RWPE1 (cell line): ENCODE results near the gene ICAM1.

Source experiments
- CTCF ChIA-PET: fragments of 350-600 bp; sonication (Branson Sonifier 250); formaldehyde crosslinking; extraction: SDS; loops from one replicate; lab custom pipeline; 2021; lab: Yijun Ruan, JAX
- POLR2A ChIA-PET: fragments of 400-600 bp; formaldehyde crosslinking; extraction: SDS; loops from one replicate; lab custom pipeline; 2020; ENCODE audit warnings: antibody characterized with exemption; ENCODE audit not compliant: low non-redundant PET; lab: Yijun Ruan, JAX
- DNase-seq: peaks from one replicate; pipeline ENCODE4 v3.0.0; 2012; ENCODE audit warnings: low spot score
- H3K27ac ChIP-seq: fragments of 450-650 bp; 2 replicates; pipeline ENCODE4 v1.5.1; 2017
- TF ChIP-seq, protein P1 (sequence below): fragments of 450-650 bp; conservative IDR thresholded peaks from 2 replicates; pipeline ENCODE4 v1.5.1; 2017; ENCODE audit warnings: low read depth, mild to moderate bottlenecking

ICAM1 gene

DNA sequence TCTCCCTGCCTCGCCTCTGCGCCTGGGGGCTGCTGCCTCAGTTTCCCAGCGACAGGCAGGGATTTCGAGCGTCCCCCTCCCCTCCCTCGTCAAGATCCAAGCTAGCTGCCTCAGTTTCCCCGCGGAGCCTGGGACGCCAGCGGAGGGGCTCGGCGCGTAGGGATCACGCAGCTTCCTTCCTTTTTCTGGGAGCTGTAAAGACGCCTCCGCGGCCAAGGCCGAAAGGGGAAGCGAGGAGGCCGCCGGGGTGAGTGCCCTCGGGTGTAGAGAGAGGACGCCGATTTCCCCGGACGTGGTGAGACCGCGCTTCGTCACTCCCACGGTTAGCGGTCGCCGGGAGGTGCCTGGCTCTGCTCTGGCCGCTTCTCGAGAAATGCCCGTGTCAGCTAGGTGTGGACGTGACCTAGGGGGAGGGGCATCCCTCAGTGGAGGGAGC lies 722 bp upstream of the ICAM1 start:
- POLR2A ChIA-PET: interaction anchor here (0.9 to 1.2 kb wide), 2 partner anchors 10 to 19 kb away, joined by 5 to 15 read pairs; partner anchors contain the start of gene ICAM5
- no peak for DNase-seq
- TF ChIP-seq, protein P1, sequence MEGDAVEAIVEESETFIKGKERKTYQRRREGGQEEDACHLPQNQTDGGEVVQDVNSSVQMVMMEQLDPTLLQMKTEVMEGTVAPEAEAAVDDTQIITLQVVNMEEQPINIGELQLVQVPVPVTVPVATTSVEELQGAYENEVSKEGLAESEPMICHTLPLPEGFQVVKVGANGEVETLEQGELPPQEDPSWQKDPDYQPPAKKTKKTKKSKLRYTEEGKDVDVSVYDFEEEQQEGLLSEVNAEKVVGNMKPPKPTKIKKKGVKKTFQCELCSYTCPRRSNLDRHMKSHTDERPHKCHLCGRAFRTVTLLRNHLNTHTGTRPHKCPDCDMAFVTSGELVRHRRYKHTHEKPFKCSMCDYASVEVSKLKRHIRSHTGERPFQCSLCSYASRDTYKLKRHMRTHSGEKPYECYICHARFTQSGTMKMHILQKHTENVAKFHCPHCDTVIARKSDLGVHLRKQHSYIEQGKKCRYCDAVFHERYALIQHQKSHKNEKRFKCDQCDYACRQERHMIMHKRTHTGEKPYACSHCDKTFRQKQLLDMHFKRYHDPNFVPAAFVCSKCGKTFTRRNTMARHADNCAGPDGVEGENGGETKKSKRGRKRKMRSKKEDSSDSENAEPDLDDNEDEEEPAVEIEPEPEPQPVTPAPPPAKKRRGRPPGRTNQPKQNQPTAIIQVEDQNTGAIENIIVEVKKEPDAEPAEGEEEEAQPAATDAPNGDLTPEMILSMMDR: no peak
- peak overlapping the region; percentile 52 for H3K27ac ChIP-seq
- CTCF ChIA-PET: interaction anchor here (0.9 to 3.0 kb wide), 8 partner anchors 10 to 121 kb away, joined by 3 to 33 read pairs (median 4); partner anchors contain the start of gene ICAM5

GRCh38 chr19:10271543-10272086 lies 695 bp downstream of the ICAM1 start:
- H3K27ac ChIP-seq: peak overlapping the region; percentile 52
- ChIA-PET POLR2A (interaction anchor here (1.2 to 1.7 kb wide), 2 partner anchors 14 to 18 kb away, joined by 7 to 15 read pairs; partner anchors contain the start of gene ICAM5), CTCF (interaction anchor here (0.5 to 3.0 kb wide), 6 partner anchors 12 to 437 kb away, joined by 3 to 33 read pairs (median 4); no protein-coding TSS in a partner anchor)
- TF ChIP-seq, protein P1: no peak
- no peak for DNase-seq

DNA sequence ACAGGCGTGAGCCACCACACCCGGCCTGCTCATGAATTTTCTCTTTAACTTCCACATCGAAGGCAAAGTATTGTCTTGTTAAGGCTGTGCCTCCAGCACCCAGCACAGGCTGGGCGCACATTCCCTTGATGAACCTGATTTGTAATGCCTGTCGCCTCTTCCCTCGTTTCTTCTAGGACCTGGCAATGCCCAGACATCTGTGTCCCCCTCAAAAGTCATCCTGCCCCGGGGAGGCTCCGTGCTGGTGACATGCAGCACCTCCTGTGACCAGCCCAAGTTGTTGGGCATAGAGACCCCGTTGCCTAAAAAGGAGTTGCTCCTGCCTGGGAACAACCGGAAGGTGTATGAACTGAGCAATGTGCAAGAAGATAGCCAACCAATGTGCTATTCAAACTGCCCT lies 3.7 kb downstream of the ICAM1 start:
- TF ChIP-seq, protein P1: no peak
- H3K27ac ChIP-seq: peak overlapping the region; percentile 36
- POLR2A ChIA-PET: no interaction called here
- CTCF ChIA-PET: interaction anchor here (0.5 to 1.0 kb wide), 4 partner anchors 11 to 116 kb away, joined by 3 to 5 read pairs (median 4); no protein-coding TSS in a partner anchor
- no peak for DNase-seq

DNA sequence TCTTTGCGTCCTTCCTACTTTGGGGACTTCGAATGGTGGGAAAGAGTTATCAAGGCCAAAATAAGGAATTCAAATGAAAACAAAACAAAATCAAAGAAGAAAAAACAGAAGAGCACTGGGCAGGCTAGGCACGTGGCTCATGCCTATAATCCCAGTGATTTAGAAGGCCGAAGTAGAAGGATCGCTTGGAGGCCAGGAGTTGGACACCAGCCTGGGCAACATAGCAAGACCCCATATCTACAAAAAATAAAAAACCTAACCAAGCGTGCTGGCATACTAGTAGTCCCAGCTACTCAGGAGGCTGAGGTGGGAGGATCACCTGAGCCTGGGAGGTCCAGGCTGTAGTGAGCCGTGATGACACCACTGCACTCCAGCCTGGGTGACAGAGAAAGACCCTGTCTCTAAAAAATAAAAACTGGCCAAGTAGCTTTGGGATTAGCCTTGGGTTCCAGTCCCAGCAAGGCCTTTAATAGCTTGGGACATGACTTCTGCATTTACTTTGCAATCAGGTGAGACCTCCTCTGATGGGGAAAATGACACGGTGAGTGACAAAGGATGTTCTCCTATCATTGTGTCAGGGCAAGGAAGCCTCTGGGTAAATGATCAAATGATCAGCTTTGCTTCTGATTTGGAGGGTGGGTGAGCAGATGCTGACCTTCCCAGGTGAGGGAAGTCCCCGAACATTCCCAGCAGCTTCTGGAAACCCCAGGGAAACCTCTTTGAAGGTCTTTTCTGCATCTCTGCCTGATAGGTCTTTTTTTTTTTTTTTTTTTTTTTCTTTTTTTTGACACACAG lies 7.1 kb downstream of the ICAM1 start:
- ChIA-PET CTCF (interaction anchor here (0.6 to 1.1 kb wide), 3 partner anchors 9 to 70 kb away, joined by 3 to 4 read pairs (median 3); no protein-coding TSS in a partner anchor), POLR2A (interaction anchor here (0.6 kb wide), 1 partner anchor 105 kb away, joined by 4 read pairs; no protein-coding TSS in a partner anchor)
- H3K27ac ChIP-seq: 0 out of 2 replicates have a peak overlapping the region, but pooled peaks have one; percentile 6
- TF ChIP-seq, protein P1: no peak
- no peak for DNase-seq

DNA sequence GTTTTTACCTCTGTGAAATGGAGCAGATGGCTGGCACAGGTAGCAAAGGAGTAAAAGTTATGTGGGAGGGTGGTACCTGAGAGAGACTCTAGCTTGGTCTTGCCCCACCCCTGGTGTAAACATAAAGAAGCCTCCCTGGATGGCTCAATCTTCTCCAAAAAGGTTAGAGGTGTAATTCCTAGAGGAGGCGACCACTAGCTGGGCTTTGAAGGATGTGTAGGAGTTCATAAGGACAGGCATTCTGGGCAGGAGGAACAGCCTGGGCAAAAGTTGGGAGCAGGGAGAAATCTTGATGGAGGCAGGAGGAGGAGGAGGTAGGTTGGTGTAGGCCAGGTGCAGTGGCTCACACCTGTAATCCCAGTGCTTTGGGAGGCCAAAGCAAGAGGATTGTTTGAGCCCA lies 8.0 kb downstream of the ICAM1 start:
- H3K27ac ChIP-seq: no peak overlapping the region
- ChIA-PET POLR2A (no interaction called here), CTCF (no interaction called here)
- DNase-seq: no peak
- TF ChIP-seq, protein P1: no peak
